GM10248 (cell line): Measurements from ENCODE around the gene SEC14L3.

Experiments used
- CTCF ChIA-PET: fragments of 300-600 bp; sonication (Branson Sonifier 250); formaldehyde crosslinking; extraction: SDS; loops from one replicate; lab custom pipeline; 2021; ENCODE audit warnings: antibody characterized with exemption; lab: Yijun Ruan, JAX
- POLR2A ChIA-PET: fragments of 350-650 bp; sonication (Branson Sonifier 250); formaldehyde crosslinking; extraction: SDS; loops from one replicate; lab custom pipeline; 2020; ENCODE audit warnings: antibody characterized with exemption; lab: Yijun Ruan, JAX
- DNase-seq: peaks from one replicate; pipeline ENCODE4 v3.0.0; 2012; ENCODE audit errors: extremely low spot score
- CTCF ChIP-seq: IDR thresholded peaks from 2 replicates; pipeline ENCODE4 v1.5.1; 2012; ENCODE audit warnings: mild to moderate bottlenecking, low read depth; ENCODE audit errors: extremely low read depth, missing control alignments, control extremely low read depth

SEC14L3 gene

GRCh38 chr22:30423959-30424533, 47.8 kb downstream of the SEC14L3 start:
- peak; percentile 98 for DNase-seq
- no peak for TF ChIP-seq CTCF
- CTCF ChIA-PET = interaction anchor here (1.1 to 14.9 kb wide), 12 partner anchors 10 to 161 kb away, joined by 3 to 111 read pairs (median 11); partner anchors contain the start of genes RNF215 and SEC14L2
- POLR2A ChIA-PET = interaction anchor here (0.6 to 1.2 kb wide), 2 partner anchors 10 to 69 kb away, joined by 3 to 4 read pairs; no protein-coding TSS in a partner anchor

DNA sequence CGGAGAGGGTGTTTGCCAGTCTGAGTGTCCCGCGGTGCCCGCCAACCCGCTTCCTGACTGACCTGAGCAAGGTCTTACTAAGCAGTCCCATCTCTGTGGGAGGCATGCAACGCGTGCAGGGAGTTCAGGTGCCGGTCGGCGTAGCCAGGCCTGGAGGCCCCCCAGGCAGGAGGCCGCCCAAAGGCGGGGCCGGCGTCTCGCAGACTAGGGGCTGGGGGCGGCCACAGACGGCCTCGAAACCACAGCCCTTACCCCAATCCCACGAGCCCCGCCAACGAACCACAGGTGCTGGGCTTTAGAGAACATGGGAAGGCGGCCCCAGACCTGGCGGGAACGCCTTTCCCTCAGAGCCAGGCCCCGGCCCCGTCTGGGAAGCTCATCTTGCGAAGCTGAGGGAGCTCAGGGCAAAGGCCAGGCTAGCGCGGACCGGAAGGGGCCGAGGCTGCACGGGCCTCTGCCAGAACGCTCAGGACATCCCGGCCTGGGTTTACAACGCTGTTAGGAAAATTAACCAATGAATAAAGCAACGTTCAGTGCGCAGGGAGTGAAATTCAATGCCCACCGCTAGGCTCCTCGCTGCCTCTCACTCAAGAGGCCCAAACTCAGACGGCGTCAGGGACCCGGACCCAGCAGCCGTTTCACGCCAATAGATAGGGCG, 48.4 kb downstream of the SEC14L3 start:
- ChIA-PET CTCF (interaction anchor here (1.1 to 14.9 kb wide), 12 partner anchors 8 to 135 kb away, joined by 3 to 111 read pairs (median 11); partner anchors contain the start of genes RNF215 and SEC14L2), POLR2A (interaction anchor here (0.5 to 1.2 kb wide), 3 partner anchors 9 to 69 kb away, joined by 3 to 4 read pairs (median 3); no protein-coding TSS in a partner anchor)
- no peak for DNase-seq
- no peak for TF ChIP-seq CTCF

DNA sequence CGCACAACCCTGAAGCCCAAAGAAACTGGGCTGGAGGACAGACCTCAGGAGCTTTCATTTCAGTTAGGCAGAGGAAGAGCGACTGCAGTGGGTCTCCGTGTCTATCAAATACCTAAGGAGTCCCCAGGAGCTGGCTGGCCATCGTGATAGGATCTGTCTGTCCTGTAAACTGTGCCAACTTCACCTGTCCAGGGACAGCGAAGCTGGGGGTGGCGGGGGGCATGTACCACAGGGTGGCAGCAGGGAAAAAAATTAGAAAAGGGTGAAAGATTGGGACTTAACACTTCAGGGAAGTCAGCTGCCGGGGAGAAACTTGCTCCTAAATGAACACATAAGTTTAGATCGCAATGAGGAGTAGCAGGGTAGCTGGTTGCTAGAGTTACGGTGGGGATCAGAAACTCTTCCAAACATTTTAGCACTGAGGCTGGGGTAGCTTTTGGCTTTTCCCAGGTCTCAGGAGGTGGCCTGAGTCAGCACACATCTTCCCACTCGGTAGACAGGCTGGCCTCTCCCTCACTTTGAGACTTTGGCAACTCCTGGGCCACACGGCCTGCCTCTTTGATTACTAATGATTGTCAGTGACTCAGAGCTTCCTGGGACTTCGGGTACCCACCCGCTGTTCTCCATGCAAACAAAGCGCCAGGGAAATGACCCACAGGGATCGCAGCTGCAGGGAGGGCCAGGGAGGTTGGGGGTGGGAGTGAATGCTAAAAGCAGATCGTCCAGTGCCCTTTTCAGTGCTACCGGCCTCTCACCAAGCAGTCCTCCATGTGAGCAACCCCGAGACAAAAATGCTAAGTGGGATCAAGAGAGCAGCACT, 49.1 kb downstream of the SEC14L3 start:
- POLR2A ChIA-PET = interaction anchor here (0.5 kb wide), 1 partner anchor 58 kb away, joined by 3 read pairs; no protein-coding TSS in a partner anchor
- CTCF ChIA-PET = interaction anchor here (1.2 to 14.9 kb wide), 12 partner anchors 8 to 135 kb away, joined by 4 to 111 read pairs (median 10); partner anchors contain the start of genes RNF215 and SEC14L2
- TF ChIP-seq CTCF = no peak
- no peak for DNase-seq

- no peak for TF ChIP-seq CTCF
- no peak for DNase-seq
- ChIA-PET POLR2A (interaction anchor here (0.6 kb wide), 1 partner anchor 1065 kb away, joined by 4 read pairs; no protein-coding TSS in a partner anchor), CTCF (interaction anchor here (0.9 to 7.6 kb wide), 10 partner anchors 8 to 134 kb away, joined by 3 to 57 read pairs (median 8); no protein-coding TSS in a partner anchor)
Measured at GRCh38 chr22:30421695-30422480, 49.9 kb downstream of the SEC14L3 start.

GRCh38 chr22:30420347-30421125, 51.3 kb downstream of the SEC14L3 start:
- no peak for DNase-seq
- POLR2A ChIA-PET = no interaction called here
- CTCF ChIA-PET = interaction anchor here (0.9 to 2.3 kb wide), 3 partner anchors 9 to 133 kb away, joined by 3 to 10 read pairs (median 7); no protein-coding TSS in a partner anchor
- TF ChIP-seq CTCF = no peak
